Left lung (tissue), 10 donors: ENCODE measurements around the gene SPATS2. TPM values are rescaled to one million over a fixed set of nuclear protein-coding genes. Genes with fewer than 3 reads are reported as not detected.

Experiments
- ATAC-seq: fragments of 200-7000 bp; cut with Tn5 transposase; one replicate; pipeline ENCODE4 v1.9.1; 2020; ENCODE audit warnings: moderate library complexity
- DNase-seq, 4 donors: peaks; one replicate each; pipeline ENCODE4 v3.0.0-alpha.2; 2013 to 2020
- H3K27ac ChIP-seq, 2 donors: fragments of 200-600 bp; sonication (generic) in 1 of 2; one replicate each; pipeline versions ENCODE4 v1.5.0 to v1.8.0; 2020 to 2021
- H3K27me3 ChIP-seq, 2 donors: fragments of 200-600 bp; sonication (generic) in 1 of 2; one replicate each; pipeline versions ENCODE4 v1.5.0 to v1.8.0; 2020 to 2021
- H3K36me3 ChIP-seq, 2 donors: fragments of 200-600 bp; sonication (generic) in 1 of 2; one replicate each; pipeline versions ENCODE4 v1.5.0 to v1.8.0; 2020 to 2021
- H3K4me1 ChIP-seq, 2 donors: fragments of 200-600 bp; one replicate each; pipeline ENCODE4 v1.8.0; 2021
- H3K4me3 ChIP-seq, 2 donors: fragments of 200-600 bp; sonication (generic) in 1 of 2; one replicate each; pipeline versions ENCODE4 v1.5.0 to v1.8.0; 2020 to 2021; ENCODE audit warnings: mild to moderate bottlenecking in 1 of 2
- H3K9me3 ChIP-seq, 2 donors: fragments of 200-600 bp; sonication (generic) in 1 of 2; one replicate each; pipeline versions ENCODE4 v1.5.0 to v1.8.0; 2020 to 2021
- intact Hi-C, 2 donors: fragments of 100-400 bp; cut with DNase I; formaldehyde crosslinking; loops; one replicate each; pipeline versions ENCODE4 v1.11.2 to v1.14.2; 2022
- polyA plus RNA-seq, 6 donors: library from polyadenylated mRNA; unstranded; fragments of 120-200 nt; gene quantifications; one replicate each; pipeline ENCODE4 v1.2.1, GENCODE V29; 2013; ENCODE audit not compliant: insufficient read length in 6 of 6
- total RNA-seq, 2 donors: library from RNA; stranded (reverse); fragmentation: NEBNext Ultra II Directional; extraction: Animal tissue kit (Norgen Biotek cat#: 25700); gene quantifications; one replicate each; pipeline ENCODE4 v1.2.1, GENCODE V29; 2021
- TF ChIP-seq, protein P1 (sequence below), 2 donors: fragments of 200-600 bp; sonication (generic) in 1 of 2; IDR thresholded peaks; one replicate each; pipeline versions ENCODE4 v1.5.0 to v1.8.0; 2021; ENCODE audit warnings: antibody characterized with exemption in 2 of 2
- donor health status: DM: no; HTN: yes; CAD: no.
- donor health status: DM: no; HTN: no; CAD: no.

Gene SPATS2
- total and polyA plus RNA-seq, 8 donors = 14.6 to 77.0 (median 67.7) TPM

- no peak for DNase-seq
- intact Hi-C loops = loop anchor here in 1 of 2 donors (10.0 kb wide), 1 partner anchor 58 kb away; no protein-coding TSS in a partner anchor
- no peak for ATAC-seq
- no peaks in the 10 kb centered on the region for H3K9me3 ChIP-seq
- TF ChIP-seq, protein P1, sequence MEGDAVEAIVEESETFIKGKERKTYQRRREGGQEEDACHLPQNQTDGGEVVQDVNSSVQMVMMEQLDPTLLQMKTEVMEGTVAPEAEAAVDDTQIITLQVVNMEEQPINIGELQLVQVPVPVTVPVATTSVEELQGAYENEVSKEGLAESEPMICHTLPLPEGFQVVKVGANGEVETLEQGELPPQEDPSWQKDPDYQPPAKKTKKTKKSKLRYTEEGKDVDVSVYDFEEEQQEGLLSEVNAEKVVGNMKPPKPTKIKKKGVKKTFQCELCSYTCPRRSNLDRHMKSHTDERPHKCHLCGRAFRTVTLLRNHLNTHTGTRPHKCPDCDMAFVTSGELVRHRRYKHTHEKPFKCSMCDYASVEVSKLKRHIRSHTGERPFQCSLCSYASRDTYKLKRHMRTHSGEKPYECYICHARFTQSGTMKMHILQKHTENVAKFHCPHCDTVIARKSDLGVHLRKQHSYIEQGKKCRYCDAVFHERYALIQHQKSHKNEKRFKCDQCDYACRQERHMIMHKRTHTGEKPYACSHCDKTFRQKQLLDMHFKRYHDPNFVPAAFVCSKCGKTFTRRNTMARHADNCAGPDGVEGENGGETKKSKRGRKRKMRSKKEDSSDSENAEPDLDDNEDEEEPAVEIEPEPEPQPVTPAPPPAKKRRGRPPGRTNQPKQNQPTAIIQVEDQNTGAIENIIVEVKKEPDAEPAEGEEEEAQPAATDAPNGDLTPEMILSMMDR (IDR thresholded peaks at IDR 0.05) = no peak
- H3K27ac ChIP-seq = no peak overlapping the region
- no peaks in the 10 kb centered on the region for H3K36me3 ChIP-seq
- peak overlapping the region in 1 of 2 donors; percentile 37 for H3K4me3 ChIP-seq
- H3K4me1 ChIP-seq = peaks cover 41 to 54% of the 10 kb centered on the region in 2 donors
- peaks cover 59 to 100% of the 10 kb centered on the region in 2 donors for H3K27me3 ChIP-seq
Observed at GRCh38 chr12:49342914-49343731, 24.1 kb upstream of the SPATS2 start.

GRCh38 chr12:49344486-49345050 is 22.7 kb upstream of the SPATS2 start:
- H3K27ac ChIP-seq = no peak overlapping the region
- no peak overlapping the region for H3K4me3 ChIP-seq
- DNase-seq = no peak
- intact Hi-C loops = loop anchor here in 1 of 2 donors (10.0 kb wide), 1 partner anchor 60 kb away; no protein-coding TSS in a partner anchor
- ATAC-seq = no peak
- peaks cover 59 to 100% of the 10 kb centered on the region in 2 donors for H3K27me3 ChIP-seq
- H3K36me3 ChIP-seq = no peaks in the 10 kb centered on the region
- no peaks in the 10 kb centered on the region for H3K9me3 ChIP-seq
- peaks cover 41 to 55% of the 10 kb centered on the region in 2 donors for H3K4me1 ChIP-seq
- TF ChIP-seq, protein P1 (IDR thresholded peaks at IDR 0.05) = no peak

GRCh38 chr12:49345051-49345824 is 22.0 kb upstream of the SPATS2 start:
- ATAC-seq (no peak), DNase-seq (peak in 1 of 4 donors; percentile 48)
- peak overlapping the region; percentile 13 to 19 for H3K4me3 ChIP-seq
- H3K27me3 ChIP-seq = peaks cover 59 to 100% of the 10 kb centered on the region in 2 donors
- H3K4me1 ChIP-seq = peaks cover 41 to 55% of the 10 kb centered on the region in 2 donors
- H3K9me3 ChIP-seq = no peaks in the 10 kb centered on the region
- TF ChIP-seq, protein P1 (IDR thresholded peaks at IDR 0.05) = no peak
- intact Hi-C loops = loop anchor here in 1 of 2 donors (10.0 kb wide), 1 partner anchor 60 kb away; no protein-coding TSS in a partner anchor
- no peak overlapping the region for H3K27ac ChIP-seq
- no peaks in the 10 kb centered on the region for H3K36me3 ChIP-seq

DNA sequence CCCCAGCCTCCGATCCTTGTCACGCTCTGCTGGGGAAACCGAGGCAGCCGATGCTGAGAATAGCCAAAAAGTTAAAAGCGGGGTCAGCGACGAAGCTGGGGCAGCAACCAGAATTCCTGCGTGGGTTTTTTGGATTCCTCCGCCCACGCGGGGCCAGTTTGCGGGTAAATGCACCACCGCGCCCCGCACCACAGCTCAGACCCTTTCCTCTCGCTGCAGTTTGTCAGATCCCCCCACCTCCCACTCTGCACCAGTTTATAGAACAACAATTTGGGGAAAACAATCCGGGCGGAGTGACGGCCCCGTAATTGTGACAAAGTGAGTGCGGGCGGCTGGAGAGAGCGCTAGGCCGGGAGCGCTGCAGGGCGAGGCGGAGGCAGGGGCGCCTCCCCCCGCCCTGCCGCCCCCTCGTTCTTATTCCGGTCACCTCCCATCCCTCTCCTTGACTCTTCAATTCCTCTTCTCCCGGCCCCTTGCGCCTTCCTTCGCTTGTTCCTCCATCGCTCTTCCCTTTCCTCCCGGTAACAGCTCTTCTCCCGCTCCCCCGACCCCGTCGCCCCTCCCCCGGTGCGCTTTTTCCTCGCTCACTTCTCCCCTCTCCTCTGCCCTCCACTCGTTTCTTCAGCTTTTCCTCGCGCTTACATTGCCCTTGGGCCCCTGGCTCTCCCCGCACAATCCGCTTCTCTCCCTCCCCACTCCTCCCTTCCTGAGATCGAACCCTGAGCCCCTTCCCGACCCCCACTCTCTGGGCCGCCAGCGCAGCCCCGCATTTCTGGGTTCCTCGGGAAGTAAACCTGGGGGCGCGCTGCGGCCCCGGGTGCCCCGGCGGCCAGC is 21.2 kb upstream of the SPATS2 start:
- TF ChIP-seq, protein P1 (IDR thresholded peaks at IDR 0.05) = no peak
- no peaks in the 10 kb centered on the region for H3K9me3 ChIP-seq
- peaks cover 59 to 100% of the 10 kb centered on the region in 2 donors for H3K27me3 ChIP-seq
- H3K27ac ChIP-seq = no peak overlapping the region
- peaks cover 41 to 55% of the 10 kb centered on the region in 2 donors for H3K4me1 ChIP-seq
- H3K36me3 ChIP-seq = no peaks in the 10 kb centered on the region
- intact Hi-C loops = loop anchor here in 1 of 2 donors (10.0 kb wide), 1 partner anchor 61 kb away; no protein-coding TSS in a partner anchor
- H3K4me3 ChIP-seq = peak overlapping the region; percentile 13 to 18
- DNase-seq (no peak), ATAC-seq (no peak)
